DOHH2 (cell line): ENCODE measurements around the gene HOXD10.

ENCODE experiments used
- EZH2phosphoT487 ChIP-seq: fragments of 200-600 bp; sonication (generic); IDR thresholded peaks from 2 replicates; pipeline ENCODE4 v1.6.1; 2017; ENCODE audit warnings: borderline replicate concordance, mild to moderate bottlenecking, antibody characterized with exemption, low read length, moderate library complexity, mixed read lengths
- TF ChIP-seq, protein P1 (sequence below): fragments of 200-600 bp; sonication (generic); IDR thresholded peaks from one replicate; pipeline ENCODE4 v1.5.1; 2014; ENCODE audit warnings: antibody characterized with exemption, mild to moderate bottlenecking, low read depth, low read length; ENCODE audit not compliant: poor library complexity, severe bottlenecking

GRCh38 chr2:176133389-176133788 lies 16.8 kb downstream of the HOXD10 start:
- TF ChIP-seq, protein P1, sequence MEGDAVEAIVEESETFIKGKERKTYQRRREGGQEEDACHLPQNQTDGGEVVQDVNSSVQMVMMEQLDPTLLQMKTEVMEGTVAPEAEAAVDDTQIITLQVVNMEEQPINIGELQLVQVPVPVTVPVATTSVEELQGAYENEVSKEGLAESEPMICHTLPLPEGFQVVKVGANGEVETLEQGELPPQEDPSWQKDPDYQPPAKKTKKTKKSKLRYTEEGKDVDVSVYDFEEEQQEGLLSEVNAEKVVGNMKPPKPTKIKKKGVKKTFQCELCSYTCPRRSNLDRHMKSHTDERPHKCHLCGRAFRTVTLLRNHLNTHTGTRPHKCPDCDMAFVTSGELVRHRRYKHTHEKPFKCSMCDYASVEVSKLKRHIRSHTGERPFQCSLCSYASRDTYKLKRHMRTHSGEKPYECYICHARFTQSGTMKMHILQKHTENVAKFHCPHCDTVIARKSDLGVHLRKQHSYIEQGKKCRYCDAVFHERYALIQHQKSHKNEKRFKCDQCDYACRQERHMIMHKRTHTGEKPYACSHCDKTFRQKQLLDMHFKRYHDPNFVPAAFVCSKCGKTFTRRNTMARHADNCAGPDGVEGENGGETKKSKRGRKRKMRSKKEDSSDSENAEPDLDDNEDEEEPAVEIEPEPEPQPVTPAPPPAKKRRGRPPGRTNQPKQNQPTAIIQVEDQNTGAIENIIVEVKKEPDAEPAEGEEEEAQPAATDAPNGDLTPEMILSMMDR = no peak
- no peak for TF ChIP-seq EZH2phosphoT487
